Erythroblast (primary cell): ENCODE data around the gene GNAZ.

ENCODE experiments used
- GATA1 ChIP-seq: IDR thresholded peaks from 2 replicates; pipeline ENCODE4 v1.6.1; 2011; ENCODE audit warnings: low read depth, mild to moderate bottlenecking, control low read depth, low read length, moderate library complexity
- POLR2A ChIP-seq: IDR thresholded peaks from 2 replicates; pipeline ENCODE4 v1.6.1; 2011; ENCODE audit warnings: mild to moderate bottlenecking, low read length

DNA sequence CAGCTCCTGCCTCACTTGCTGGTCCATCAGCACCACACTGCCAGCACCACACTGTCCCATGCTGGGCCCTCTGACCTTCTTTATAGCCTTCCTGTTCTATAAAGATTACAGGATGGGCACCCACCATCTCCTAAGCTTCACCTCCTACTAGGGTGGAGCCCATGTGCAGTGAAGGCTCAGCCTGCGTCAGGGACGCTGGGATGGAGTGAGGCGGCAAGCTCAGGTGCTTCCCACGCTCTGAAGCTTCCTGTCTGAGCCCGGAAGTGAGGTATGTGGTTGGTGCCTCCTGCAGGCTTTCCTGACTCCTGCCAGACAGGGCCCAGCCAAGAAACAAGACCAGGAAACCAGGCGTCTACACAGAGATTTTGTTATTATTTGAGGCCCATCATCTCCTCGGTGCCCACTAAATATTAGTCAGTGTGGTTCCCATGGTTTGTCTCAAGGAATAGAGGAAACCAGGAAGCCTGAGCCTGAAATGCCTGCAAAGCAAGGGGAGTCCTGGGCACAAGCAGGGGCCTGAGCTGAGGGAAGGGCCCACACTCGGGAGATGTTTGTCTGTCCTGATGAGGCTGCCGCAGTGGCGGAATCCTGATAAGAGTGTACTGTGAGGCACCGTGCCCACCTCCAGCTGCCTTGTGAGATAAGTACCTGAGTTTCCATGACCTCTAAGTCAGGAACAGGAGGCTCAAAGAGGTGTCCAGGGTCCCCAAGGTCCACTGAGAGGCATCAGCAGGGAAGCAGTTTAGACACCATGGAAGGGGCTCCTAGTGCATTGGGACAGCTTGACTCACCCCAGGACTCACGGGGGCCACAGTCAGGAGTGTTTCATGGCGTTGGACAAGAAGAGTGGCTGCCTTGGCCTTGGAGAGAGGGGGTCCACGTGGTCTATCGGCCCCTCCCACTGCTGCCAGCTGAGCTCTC, 49.4 kb downstream of the GNAZ start:
- TF ChIP-seq POLR2A, result no peak
- TF ChIP-seq GATA1, result no peak
